ENCODE measurements around the gene YPEL5. TPM values are rescaled to one million over a fixed set of nuclear protein-coding genes. Genes with fewer than 3 reads are reported as not detected.

Gene YPEL5
- total RNA-seq, 1 donor from 2014 or later = 16.8 TPM

DNA sequence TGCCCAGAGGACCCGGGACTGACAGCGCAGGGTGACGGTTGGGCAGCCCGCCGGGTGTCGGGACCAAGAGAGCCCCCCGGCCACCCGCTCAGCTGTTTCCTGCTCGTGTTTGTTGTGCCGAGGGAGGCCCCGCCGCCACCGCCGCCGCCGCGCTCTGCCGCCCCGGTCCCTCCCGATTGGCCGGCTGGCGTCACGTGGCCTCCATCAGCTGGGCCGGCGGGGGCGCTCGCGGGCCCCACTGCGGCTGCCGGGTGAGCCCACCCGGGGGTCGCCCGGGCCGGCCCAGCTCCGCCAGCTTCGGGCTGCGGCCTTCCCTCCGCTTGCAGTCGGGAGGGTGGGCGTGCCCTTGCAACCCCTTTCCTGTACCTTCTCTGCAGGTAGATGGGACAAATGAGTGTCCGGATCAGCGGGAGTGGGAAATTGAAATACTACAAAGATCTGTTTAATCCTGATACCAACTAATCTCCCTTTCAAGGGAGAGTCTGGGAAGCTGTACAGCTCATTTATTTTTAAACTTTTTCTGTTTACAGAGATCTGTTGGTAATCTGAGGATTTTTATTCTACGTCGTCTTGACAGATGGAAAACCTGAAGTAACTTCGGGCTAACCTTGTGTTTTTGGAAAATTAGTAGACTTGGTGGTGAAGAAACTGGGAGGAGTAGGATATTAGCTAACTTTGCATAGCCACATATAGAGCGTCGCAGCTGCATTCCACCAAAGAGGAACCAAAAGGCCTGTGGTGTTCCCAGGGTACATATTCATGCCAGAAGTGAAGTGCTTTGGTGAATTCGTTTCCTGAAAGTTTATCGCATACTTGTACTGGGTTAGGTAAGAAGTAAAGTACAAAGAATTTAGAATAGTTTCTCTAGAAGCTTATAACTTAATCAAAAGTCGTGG is 1.2 kb downstream of the YPEL5 start:
- intact Hi-C loops (cut with micrococcal nuclease) = loop anchor here (2.0 to 5.0 kb wide), 6 partner anchors 17 to 1914 kb away; partner anchors contain the start of genes SPAST and TRMT61B
- H3K36me3 Mint-ChIP-seq (ENCODE audit: low read depth) = peaks cover 13% of the 10 kb centered on the region
- peaks cover 34% of the 10 kb centered on the region for H3K4me1 Mint-ChIP-seq
- H3K27me3 Mint-ChIP-seq = no peaks in the 10 kb centered on the region
- H3K9me3 Mint-ChIP-seq = no peaks in the 10 kb centered on the region
- H3K4me3 Mint-ChIP-seq = peak overlapping the region; percentile 76
- DNase-seq = peak; percentile 95
- peak overlapping the region; percentile 71 for H3K27ac Mint-ChIP-seq

GRCh38 chr2:30148850-30149249 is 2.0 kb downstream of the YPEL5 start:
- Mint-ChIP-seq H3K27me3 (no peaks in the 10 kb centered on the region), H3K27ac (no peak overlapping the region), H3K4me3 (peak overlapping the region; percentile 20), H3K4me1 (peaks cover 34% of the 10 kb centered on the region), H3K9me3 (no peaks in the 10 kb centered on the region), H3K36me3 (ENCODE audit: low read depth) (peaks cover 16% of the 10 kb centered on the region)
- DNase-seq = peak; percentile 59
- intact Hi-C loops (cut with micrococcal nuclease) = loop anchor here (5.0 kb wide), 4 partner anchors 188 to 1913 kb away; partner anchors contain the start of genes SPAST and TRMT61B

GRCh38 chr2:30149513-30149912 is 2.7 kb downstream of the YPEL5 start:
- Mint-ChIP-seq H3K4me3 (peak overlapping the region; percentile 8), H3K9me3 (no peaks in the 10 kb centered on the region), H3K4me1 (peaks cover 34% of the 10 kb centered on the region), H3K36me3 (ENCODE audit: low read depth) (peaks cover 18% of the 10 kb centered on the region), H3K27me3 (no peaks in the 10 kb centered on the region), H3K27ac (peak overlapping the region; percentile 51)
- DNase-seq = peak; percentile 67
- intact Hi-C loops (cut with micrococcal nuclease) = loop anchor here (5.0 kb wide), 4 partner anchors 188 to 1913 kb away; partner anchors contain the start of genes SPAST and TRMT61B

GRCh38 chr2:30149976-30150375 is 3.2 kb downstream of the YPEL5 start:
- H3K4me1 Mint-ChIP-seq = peaks cover 32% of the 10 kb centered on the region
- H3K27ac Mint-ChIP-seq = peak overlapping the region; percentile 35
- peaks cover 18% of the 10 kb centered on the region for H3K36me3 Mint-ChIP-seq (ENCODE audit: low read depth)

DNA sequence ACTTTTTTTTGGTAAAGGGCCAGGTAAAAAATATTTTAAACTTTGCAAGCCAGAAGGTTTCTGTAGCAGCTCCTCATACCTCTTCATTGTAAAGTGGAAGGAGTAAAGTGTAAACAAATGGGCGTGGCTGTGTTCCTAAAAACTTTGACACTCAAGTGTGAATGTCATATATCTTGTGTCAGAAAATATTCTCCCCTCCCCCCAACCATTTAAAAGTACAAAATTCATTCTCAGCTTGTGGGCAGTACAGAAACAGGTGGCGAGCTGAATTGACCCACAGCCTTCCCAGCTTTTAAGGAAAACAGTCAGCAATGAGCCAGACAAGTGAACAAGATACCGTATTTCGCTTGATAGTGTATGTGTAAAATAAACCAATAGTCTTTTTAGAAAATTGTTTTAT is 4.0 kb downstream of the YPEL5 start:
- intact Hi-C loops (cut with micrococcal nuclease) = no loop called here
- H3K4me3 Mint-ChIP-seq = no peak overlapping the region
- H3K27me3 Mint-ChIP-seq = no peaks in the 10 kb centered on the region
- peaks cover 18% of the 10 kb centered on the region for H3K36me3 Mint-ChIP-seq (ENCODE audit: low read depth)
- H3K27ac Mint-ChIP-seq = no peak overlapping the region
- H3K9me3 Mint-ChIP-seq = no peaks in the 10 kb centered on the region
- peaks cover 30% of the 10 kb centered on the region for H3K4me1 Mint-ChIP-seq
- DNase-seq = no peak

More at GRCh38 chr2:30149976-30150375, 3.2 kb downstream of the YPEL5 start:
- no peaks in the 10 kb centered on the region for H3K9me3 Mint-ChIP-seq
- intact Hi-C loops (cut with micrococcal nuclease) = loop anchor here (5.0 kb wide), 4 partner anchors 187 to 1912 kb away; partner anchors contain the start of genes SPAST and TRMT61B
- no peak overlapping the region for H3K4me3 Mint-ChIP-seq
- DNase-seq = no peak
- no peaks in the 10 kb centered on the region for H3K27me3 Mint-ChIP-seq

GRCh38 chr2:30152385-30152784 is 5.6 kb downstream of the YPEL5 start:
- peaks cover 34% of the 10 kb centered on the region for H3K4me1 Mint-ChIP-seq
- H3K27ac Mint-ChIP-seq = no peak overlapping the region
- H3K4me3 Mint-ChIP-seq = no peak overlapping the region
- intact Hi-C loops (cut with micrococcal nuclease) = no loop called here
- DNase-seq = no peak
- no peaks in the 10 kb centered on the region for H3K9me3 Mint-ChIP-seq
- peaks cover 30% of the 10 kb centered on the region for H3K36me3 Mint-ChIP-seq (ENCODE audit: low read depth)
- H3K27me3 Mint-ChIP-seq = no peaks in the 10 kb centered on the region

- Mint-ChIP-seq H3K9me3 (no peaks in the 10 kb centered on the region), H3K4me1 (peaks cover 18% of the 10 kb centered on the region), H3K27me3 (no peaks in the 10 kb centered on the region), H3K4me3 (no peak overlapping the region), H3K27ac (no peak overlapping the region), H3K36me3 (ENCODE audit: low read depth) (peaks cover 44% of the 10 kb centered on the region)
- DNase-seq = no peak
- intact Hi-C loops (cut with micrococcal nuclease) = no loop called here
Observed at GRCh38 chr2:30155202-30155601, 8.4 kb downstream of the YPEL5 start.

DNA sequence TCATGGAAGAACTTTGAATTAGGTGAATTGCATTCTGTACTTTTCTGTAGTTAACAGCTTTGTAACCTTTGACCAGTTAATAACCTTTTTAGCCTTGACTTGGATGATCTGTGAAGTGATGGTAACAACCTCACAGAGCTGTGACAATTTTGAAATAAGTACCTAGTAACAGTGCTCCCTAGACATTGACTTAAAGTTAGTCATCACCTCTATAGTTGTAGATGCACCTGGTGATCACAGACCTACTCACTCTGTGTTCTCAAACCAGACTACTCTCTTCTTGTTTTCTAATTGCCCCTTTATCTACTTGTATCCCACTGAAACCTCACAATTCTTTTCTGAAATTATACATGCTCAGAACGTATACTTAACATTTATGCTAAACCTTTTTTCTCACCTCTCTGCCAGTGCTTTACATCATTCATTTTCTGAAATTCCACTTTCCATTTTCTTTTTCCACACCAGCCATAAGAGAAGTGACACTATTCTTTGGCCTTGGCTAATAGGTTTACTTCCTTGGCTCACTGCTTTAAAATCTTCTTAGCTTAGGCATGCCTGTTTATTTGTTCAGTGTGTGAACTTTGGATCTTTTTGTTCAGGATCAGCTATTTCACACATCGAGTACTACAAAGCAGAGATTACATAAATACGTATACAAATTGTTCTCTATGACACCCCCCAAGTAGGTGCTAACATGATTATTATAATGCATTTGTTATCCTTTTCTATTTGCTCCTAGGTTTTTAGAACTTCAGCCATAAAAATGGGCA is 9.3 kb downstream of the YPEL5 start:
- no peaks in the 10 kb centered on the region for H3K9me3 Mint-ChIP-seq
- H3K36me3 Mint-ChIP-seq (ENCODE audit: low read depth) = peaks cover 41% of the 10 kb centered on the region
- H3K4me1 Mint-ChIP-seq = peaks cover 14% of the 10 kb centered on the region
- intact Hi-C loops (cut with micrococcal nuclease) = no loop called here
- DNase-seq = no peak
- no peaks in the 10 kb centered on the region for H3K27me3 Mint-ChIP-seq
- no peak overlapping the region for H3K4me3 Mint-ChIP-seq
- H3K27ac Mint-ChIP-seq = peak overlapping the region; percentile 25

DNA sequence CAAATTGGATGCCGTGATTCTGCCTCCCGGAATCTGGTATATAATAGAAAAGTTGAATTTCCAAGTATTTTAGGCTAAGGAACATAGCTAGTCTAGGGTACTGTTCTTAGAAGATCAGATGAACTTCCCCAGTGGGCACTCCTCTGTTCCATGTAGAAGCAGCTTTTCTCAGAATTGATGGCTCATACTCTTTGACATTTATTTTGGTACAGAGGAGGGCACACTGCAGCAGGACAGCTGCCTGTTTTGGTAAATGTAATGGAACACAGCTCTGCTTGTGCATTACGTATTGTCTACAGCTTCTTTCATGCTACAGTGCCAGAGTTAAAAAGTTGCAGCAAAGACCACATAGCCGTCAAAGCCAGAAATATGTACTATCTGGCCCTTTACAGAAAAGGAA is 10.8 kb downstream of the YPEL5 start:
- no peak for DNase-seq
- Mint-ChIP-seq H3K9me3 (no peaks in the 10 kb centered on the region), H3K4me3 (no peak overlapping the region), H3K27ac (no peak overlapping the region), H3K36me3 (ENCODE audit: low read depth) (peaks cover 37% of the 10 kb centered on the region), H3K27me3 (no peaks in the 10 kb centered on the region), H3K4me1 (peaks cover 12% of the 10 kb centered on the region)
- intact Hi-C loops (cut with micrococcal nuclease) = no loop called here

GRCh38 chr2:30159766-30160165 is 13.0 kb downstream of the YPEL5 start:
- Mint-ChIP-seq H3K4me3 (no peak overlapping the region), H3K9me3 (no peaks in the 10 kb centered on the region), H3K36me3 (ENCODE audit: low read depth) (peaks cover 32% of the 10 kb centered on the region), H3K4me1 (peaks cover 12% of the 10 kb centered on the region), H3K27ac (no peak overlapping the region), H3K27me3 (no peaks in the 10 kb centered on the region)
- DNase-seq = no peak
- intact Hi-C loops (cut with micrococcal nuclease) = loop anchor here (10.0 kb wide), 2 partner anchors 705 to 1365 kb away; no protein-coding TSS in a partner anchor

GRCh38 chr2:30161929-30162706 is 15.3 kb downstream of the YPEL5 start:
- intact Hi-C loops (cut with micrococcal nuclease) = loop anchor here (10.0 kb wide), 2 partner anchors 703 to 1363 kb away; no protein-coding TSS in a partner anchor
- H3K36me3 Mint-ChIP-seq (ENCODE audit: low read depth) = peaks cover 23% of the 10 kb centered on the region

GRCh38 chr2:30162806-30163205 is 16.0 kb downstream of the YPEL5 start:
- no peak overlapping the region for H3K27ac Mint-ChIP-seq
- H3K27me3 Mint-ChIP-seq = no peaks in the 10 kb centered on the region
- peaks cover 16% of the 10 kb centered on the region for H3K36me3 Mint-ChIP-seq (ENCODE audit: low read depth)
- H3K4me3 Mint-ChIP-seq = no peak overlapping the region
- intact Hi-C loops (cut with micrococcal nuclease) = loop anchor here (10.0 kb wide), 2 partner anchors 702 to 1362 kb away; no protein-coding TSS in a partner anchor
- H3K4me1 Mint-ChIP-seq = peaks cover 2% of the 10 kb centered on the region
- no peaks in the 10 kb centered on the region for H3K9me3 Mint-ChIP-seq
- no peak for DNase-seq

More at GRCh38 chr2:30161929-30162706, 15.3 kb downstream of the YPEL5 start:
- no peak for DNase-seq
- Mint-ChIP-seq H3K9me3 (no peaks in the 10 kb centered on the region), H3K27me3 (no peaks in the 10 kb centered on the region), H3K27ac (no peak overlapping the region), H3K4me3 (no peak overlapping the region), H3K4me1 (peaks cover 5% of the 10 kb centered on the region)
